Liver (tissue), 3 donors: Measurements from ENCODE around the gene MSH3.

Experiments used
- CTCF ChIP-seq: fragments of 150-350 bp; IDR thresholded peaks from 2 replicates; pipeline ENCODE4 v1.5.1; 2017; ENCODE audit warnings: improper control_type of control experiment, low read depth, low read length; ENCODE audit not compliant: missing input control
- JUND ChIP-seq, 2 donors: IDR thresholded peaks; 2 replicates each; pipeline ENCODE4 v1.6.1; 2016; ENCODE audit warnings: antibody characterized with exemption in 2 of 2
- donor health status: healthy.
- donor health status: healthy.

- TF ChIP-seq JUND (IDR thresholded peaks at IDR 0.05) (no peak), CTCF (no peak)
Measured at GRCh38 chr5:80759866-80760577, 105.6 kb downstream of the MSH3 start.
